OCI-LY7 (cell line): ENCODE data around the gene ERGIC3. TPM values are rescaled to one million over a fixed set of nuclear protein-coding genes. Genes with fewer than 3 reads are reported as not detected.

Experiments used
- BruUV-seq: library from RNA; stranded (reverse); fragments of 400-500 nt; replicated peaks from 2 replicates; lab custom pipeline; 2021; lab: Mats Ljungman, UMichigan
- CTCF ChIA-PET: fragments of 300-600 bp; sonication (Branson Sonifier 250); formaldehyde crosslinking; loops from one replicate; lab custom pipeline; 2022; ENCODE audit warnings: antibody characterized with exemption; ENCODE audit not compliant: unreplicated experiment; lab: Charles Lee
- POLR2A ChIA-PET: fragments of 300-600 bp; sonication (Branson Sonifier 250); formaldehyde crosslinking; loops from one replicate; lab custom pipeline; 2022; ENCODE audit warnings: antibody characterized with exemption; lab: Charles Lee
- DNase-seq: peaks from one replicate; pipeline ENCODE4 v3.0.0-alpha.2; 2015; ENCODE audit warnings: low spot score
- H2AFZ ChIP-seq: fragments of 200-600 bp; sonication (generic), shearing (Covaris generic); 2 replicates; pipeline ENCODE4 v1.6.1; 2014; ENCODE audit warnings: mild to moderate bottlenecking, antibody characterized with exemption, low read length, moderate library complexity
- H3K27ac ChIP-seq: fragments of 200-600 bp; sonication (generic); 2 replicates; pipeline ENCODE4 v1.5.1; 2014; ENCODE audit warnings: mixed run types, low read depth, mild to moderate bottlenecking, moderate library complexity, low read length, inconsistent platforms; ENCODE audit not compliant: poor library complexity, severe bottlenecking
- H3K36me3 ChIP-seq: fragments of 200-600 bp; sonication (generic); 2 replicates; pipeline ENCODE4 v1.6.1; 2014; ENCODE audit warnings: mild to moderate bottlenecking, antibody characterized with exemption, low read length, moderate library complexity, mixed read lengths; ENCODE audit not compliant: insufficient read depth
- H3K4me1 ChIP-seq: fragments of 200-600 bp; sonication (generic); 2 replicates; pipeline ENCODE4 v1.5.1; 2014; ENCODE audit warnings: mild to moderate bottlenecking, low read length; ENCODE audit not compliant: insufficient read depth, poor library complexity, severe bottlenecking
- H3K4me2 ChIP-seq: fragments of 200-600 bp; sonication (generic); 2 replicates; pipeline ENCODE4 v1.6.1; 2014; ENCODE audit warnings: mild to moderate bottlenecking, low read length
- H3K4me3 ChIP-seq: fragments of 200-600 bp; sonication (generic); 2 replicates; pipeline ENCODE4 v1.5.1; 2014; ENCODE audit warnings: mild to moderate bottlenecking, low read depth, low read length; ENCODE audit not compliant: poor library complexity, severe bottlenecking
- H3K79me2 ChIP-seq: fragments of 200-600 bp; sonication (generic); 2 replicates; pipeline ENCODE4 v1.6.1; 2016; ENCODE audit warnings: low read depth, mild to moderate bottlenecking, low read length, moderate library complexity, mixed read lengths; ENCODE audit not compliant: insufficient read depth
- H3K9me2 ChIP-seq: fragments of 200-600 bp; sonication (generic); 2 replicates; pipeline ENCODE4 v1.6.1; 2016; ENCODE audit warnings: mild to moderate bottlenecking, low read length, mixed read lengths; ENCODE audit not compliant: insufficient read depth
- H3K9me3 ChIP-seq: fragments of 200-600 bp; sonication (generic); 2 replicates; pipeline ENCODE4 v1.6.1; 2014; ENCODE audit warnings: mild to moderate bottlenecking, mixed run types, low read length, mixed read lengths
- H4K20me1 ChIP-seq: fragments of 200-600 bp; sonication (generic); 2 replicates; pipeline ENCODE4 v1.6.1; 2014; ENCODE audit warnings: mild to moderate bottlenecking, antibody characterized with exemption, low read length, moderate library complexity, mixed read lengths; ENCODE audit not compliant: insufficient read depth
- CTCF ChIP-seq: fragments of 200-600 bp; sonication (generic); conservative IDR thresholded peaks from 2 replicates; pipeline ENCODE4 v1.5.1; 2014; ENCODE audit warnings: mild to moderate bottlenecking, antibody characterized with exemption, low read length, moderate library complexity, mixed read lengths
- EZH2phosphoT487 ChIP-seq: fragments of 200-600 bp; sonication (generic); IDR thresholded peaks from 2 replicates; pipeline ENCODE4 v1.6.1; 2018; ENCODE audit warnings: low read depth, borderline replicate concordance, mild to moderate bottlenecking, mixed run types, antibody characterized with exemption, low read length, moderate library complexity, mixed read lengths
- intact Hi-C: fragments of 100-400 bp; cut with micrococcal nuclease; formaldehyde crosslinking; loops from one replicate; pipeline ENCODE4 v1.10.0; 2022; ENCODE audit not compliant: unreplicated experiment
- total RNA-seq, 2 experiments: library from RNA; depleted of rRNA in 1 of 2; stranded (reverse); fragments of >200 nt in 1 of 2; shearing (Covaris generic) in 1 of 2; gene quantifications; 2 replicates each; pipeline ENCODE4 v1.2.3, GENCODE V29; 2014 to 2022

ERGIC3 gene
- total RNA-seq, 2 experiments from 2014 or later: 170 to 171 TPM

- no peak overlapping the region for H3K4me2 ChIP-seq
- H2AFZ ChIP-seq: no peak overlapping the region
- no peak overlapping the region for H3K4me3 ChIP-seq
- ChIA-PET POLR2A (interaction anchor here (0.7 kb wide), 1 partner anchor 272 kb away, joined by 3 read pairs; no protein-coding TSS in a partner anchor), CTCF (no interaction called here)
- no peak for DNase-seq
- H3K4me1 ChIP-seq: peaks cover under 1% of the 10 kb centered on the region
- BruUV-seq: no TSS peak
- TF ChIP-seq CTCF (no peak), EZH2phosphoT487 (no peak)
- no peaks in the 10 kb centered on the region for H3K9me2 ChIP-seq
- peaks cover 64% of the 10 kb centered on the region for H3K36me3 ChIP-seq
- intact Hi-C loops: no loop called here
- no peaks in the 10 kb centered on the region for H4K20me1 ChIP-seq
- H3K9me3 ChIP-seq: no peaks in the 10 kb centered on the region
- H3K79me2 ChIP-seq: no peaks in the 10 kb centered on the region
- no peak overlapping the region for H3K27ac ChIP-seq
Measured at GRCh38 chr20:35555951-35556645, 14.2 kb downstream of the ERGIC3 start.

GRCh38 chr20:35556871-35557270 lies 15.0 kb downstream of the ERGIC3 start:
- H2AFZ ChIP-seq: no peak overlapping the region
- BruUV-seq: no TSS peak
- POLR2A ChIA-PET: no interaction called here

More at GRCh38 chr20:35556871-35557270, 15.0 kb downstream of the ERGIC3 start:
- no peaks in the 10 kb centered on the region for H3K79me2 ChIP-seq
- no peaks in the 10 kb centered on the region for H3K9me2 ChIP-seq
- no peaks in the 10 kb centered on the region for H4K20me1 ChIP-seq
- no peaks in the 10 kb centered on the region for H3K9me3 ChIP-seq
- H3K4me2 ChIP-seq: no peak overlapping the region
- TF ChIP-seq CTCF (no peak), EZH2phosphoT487 (no peak)
- peaks cover 57% of the 10 kb centered on the region for H3K36me3 ChIP-seq
- CTCF ChIA-PET: no interaction called here
- intact Hi-C loops: no loop called here
- peaks cover 8% of the 10 kb centered on the region for H3K4me1 ChIP-seq
- no peak overlapping the region for H3K4me3 ChIP-seq
- no peak overlapping the region for H3K27ac ChIP-seq
- DNase-seq: no peak
